Caco-2 (cell line): ENCODE results near the gene SYNGR3. TPM values are rescaled to one million over a fixed set of nuclear protein-coding genes. Genes with fewer than 3 reads are reported as not detected.

Experiments used
- BruUV-seq: library from RNA; stranded (reverse); fragments of 400-500 nt; replicated peaks from 2 replicates; lab custom pipeline; 2021; lab: Mats Ljungman, UMichigan
- CTCF ChIA-PET: fragments of 300-600 bp; sonication (Branson Sonifier 250); formaldehyde crosslinking; loops from one replicate; lab custom pipeline; 2022; ENCODE audit warnings: antibody characterized with exemption; lab: Charles Lee
- POLR2A ChIA-PET: fragments of 300-600 bp; sonication (Branson Sonifier 250); formaldehyde crosslinking; loops from one replicate; lab custom pipeline; 2022; ENCODE audit warnings: antibody characterized with exemption; lab: Charles Lee
- DNase-seq, 2 experiments: peaks; one replicate each; pipeline versions ENCODE4 v3.0.0 to v3.0.0-alpha.2; 2020 to 2022
- H3K27me3 ChIP-seq: replicated peaks from 2 replicates; pipeline ENCODE4 v1.6.0; 2011; ENCODE audit warnings: low read length; ENCODE audit not compliant: control insufficient read depth, insufficient read depth
- H3K36me3 ChIP-seq: 2 replicates; pipeline ENCODE4 v1.5.1; 2011; ENCODE audit warnings: low read length; ENCODE audit not compliant: control insufficient read depth, insufficient read depth
- H3K4me1 ChIP-seq: fragments of 250-450 bp; sonication (Bioruptor Pico); 2 replicates; pipeline ENCODE4 v1.5.1; 2020; ENCODE audit warnings: mild to moderate bottlenecking
- H3K4me3 ChIP-seq: 2 replicates; pipeline ENCODE4 v1.5.1; 2011; ENCODE audit warnings: low read depth, mild to moderate bottlenecking, control low read depth, low read length
- H3K9me3 ChIP-seq: fragments of 250-450 bp; sonication (Bioruptor Pico); 2 replicates; pipeline ENCODE4 v1.5.1; 2020; ENCODE audit warnings: mild to moderate bottlenecking, moderate library complexity
- H3K27ac Mint-ChIP-seq: one replicate; pipeline ENCODE4 v1.8.0; 2022; ENCODE audit warnings: mixed read lengths; ENCODE audit not compliant: unreplicated experiment
- H3K27me3 Mint-ChIP-seq: one replicate; pipeline ENCODE4 v1.8.0; 2022; ENCODE audit warnings: mixed read lengths; ENCODE audit not compliant: insufficient read depth, unreplicated experiment
- H3K36me3 Mint-ChIP-seq: one replicate; pipeline ENCODE4 v1.8.0; 2022; ENCODE audit warnings: mild to moderate bottlenecking, mixed read lengths; ENCODE audit not compliant: insufficient read depth, unreplicated experiment
- H3K4me1 Mint-ChIP-seq: one replicate; pipeline ENCODE4 v1.8.0; 2022; ENCODE audit warnings: low read depth, mixed read lengths; ENCODE audit not compliant: unreplicated experiment
- H3K4me3 Mint-ChIP-seq: one replicate; pipeline ENCODE4 v1.8.0; 2022; ENCODE audit warnings: mild to moderate bottlenecking, moderate library complexity, mixed read lengths; ENCODE audit not compliant: unreplicated experiment
- H3K9me3 Mint-ChIP-seq: one replicate; pipeline ENCODE4 v1.8.0; 2022; ENCODE audit warnings: mixed read lengths; ENCODE audit not compliant: unreplicated experiment
- intact Hi-C: fragments of 100-400 bp; cut with micrococcal nuclease; formaldehyde crosslinking; loops from one replicate; pipeline ENCODE4 v1.10.0; 2022; ENCODE audit not compliant: unreplicated experiment
- total RNA-seq: library from RNA; stranded (reverse); gene quantifications from 2 replicates; pipeline ENCODE4 v1.2.3, GENCODE V29; 2022
- TF ChIP-seq, protein P1 (sequence below), 2 experiments: fragments of 200-600 bp in 1 of 2; IDR thresholded peaks; 1 replicate in 1 of 2; 2 replicates in 1 of 2; pipeline versions ENCODE4 v1.5.1 to v1.8.0; 2011 to 2022; ENCODE audit warnings: antibody characterized with exemption in 1 of 2, control low read depth in 1 of 2, inconsistent platforms in 1 of 2, low read depth in 1 of 2, low read length in 1 of 2, mild to moderate bottlenecking in 1 of 2, moderate library complexity in 1 of 2; ENCODE audit not compliant: insufficient read depth in 1 of 2, severe bottlenecking in 1 of 2, unreplicated experiment in 1 of 2

The SYNGR3 gene
- total RNA-seq, 1 experiment from 2014 or later = 2.9 TPM

- Mint-ChIP-seq H3K27ac (peak within 1 kb of the TSS; percentile 87), H3K4me1 (peaks cover 22% of the 10 kb centered on the region), H3K36me3 (peaks cover 54% of the 10 kb centered on the region), H3K4me3 (peak within 1 kb of the TSS; percentile 89), H3K9me3 (no peaks in the 10 kb centered on the region), H3K27me3 (no peaks in the 10 kb centered on the region)
- BruUV-seq = no TSS peak
- DNase-seq = peak; percentile 92 to 96
- H3K4me3 ChIP-seq = peak within 1 kb of the TSS; percentile 76
- peaks cover 17% of the 10 kb centered on the region for H3K4me1 ChIP-seq
- no peaks in the 10 kb centered on the region for H3K27me3 ChIP-seq
- CTCF ChIA-PET = interaction anchor here (1.2 kb wide), 1 partner anchor 18 kb away, joined by 3 read pairs; no protein-coding TSS in a partner anchor
- TF ChIP-seq, protein P1, sequence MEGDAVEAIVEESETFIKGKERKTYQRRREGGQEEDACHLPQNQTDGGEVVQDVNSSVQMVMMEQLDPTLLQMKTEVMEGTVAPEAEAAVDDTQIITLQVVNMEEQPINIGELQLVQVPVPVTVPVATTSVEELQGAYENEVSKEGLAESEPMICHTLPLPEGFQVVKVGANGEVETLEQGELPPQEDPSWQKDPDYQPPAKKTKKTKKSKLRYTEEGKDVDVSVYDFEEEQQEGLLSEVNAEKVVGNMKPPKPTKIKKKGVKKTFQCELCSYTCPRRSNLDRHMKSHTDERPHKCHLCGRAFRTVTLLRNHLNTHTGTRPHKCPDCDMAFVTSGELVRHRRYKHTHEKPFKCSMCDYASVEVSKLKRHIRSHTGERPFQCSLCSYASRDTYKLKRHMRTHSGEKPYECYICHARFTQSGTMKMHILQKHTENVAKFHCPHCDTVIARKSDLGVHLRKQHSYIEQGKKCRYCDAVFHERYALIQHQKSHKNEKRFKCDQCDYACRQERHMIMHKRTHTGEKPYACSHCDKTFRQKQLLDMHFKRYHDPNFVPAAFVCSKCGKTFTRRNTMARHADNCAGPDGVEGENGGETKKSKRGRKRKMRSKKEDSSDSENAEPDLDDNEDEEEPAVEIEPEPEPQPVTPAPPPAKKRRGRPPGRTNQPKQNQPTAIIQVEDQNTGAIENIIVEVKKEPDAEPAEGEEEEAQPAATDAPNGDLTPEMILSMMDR (IDR thresholded peaks at IDR 0.05; ENCODE audit: insufficient read depth in 1 of 2, low read depth in 1 of 2, low read length in 1 of 2, severe bottlenecking in 1 of 2, unreplicated experiment in 1 of 2) = peak; percentile 46 to 49
- peaks cover 8% of the 10 kb centered on the region for H3K36me3 ChIP-seq
- H3K9me3 ChIP-seq = no peaks in the 10 kb centered on the region
- intact Hi-C loops = no loop called here
- POLR2A ChIA-PET = no interaction called here
Observed at GRCh38 chr16:1959269-1960039, 30.3 kb upstream of the SYNGR3 start, which contains the start of gene NDUFB10. NDUFB10 (plus strand) TSS chr16:1959538; CDS start chr16:1959625, 87 bp downstream.

DNA sequence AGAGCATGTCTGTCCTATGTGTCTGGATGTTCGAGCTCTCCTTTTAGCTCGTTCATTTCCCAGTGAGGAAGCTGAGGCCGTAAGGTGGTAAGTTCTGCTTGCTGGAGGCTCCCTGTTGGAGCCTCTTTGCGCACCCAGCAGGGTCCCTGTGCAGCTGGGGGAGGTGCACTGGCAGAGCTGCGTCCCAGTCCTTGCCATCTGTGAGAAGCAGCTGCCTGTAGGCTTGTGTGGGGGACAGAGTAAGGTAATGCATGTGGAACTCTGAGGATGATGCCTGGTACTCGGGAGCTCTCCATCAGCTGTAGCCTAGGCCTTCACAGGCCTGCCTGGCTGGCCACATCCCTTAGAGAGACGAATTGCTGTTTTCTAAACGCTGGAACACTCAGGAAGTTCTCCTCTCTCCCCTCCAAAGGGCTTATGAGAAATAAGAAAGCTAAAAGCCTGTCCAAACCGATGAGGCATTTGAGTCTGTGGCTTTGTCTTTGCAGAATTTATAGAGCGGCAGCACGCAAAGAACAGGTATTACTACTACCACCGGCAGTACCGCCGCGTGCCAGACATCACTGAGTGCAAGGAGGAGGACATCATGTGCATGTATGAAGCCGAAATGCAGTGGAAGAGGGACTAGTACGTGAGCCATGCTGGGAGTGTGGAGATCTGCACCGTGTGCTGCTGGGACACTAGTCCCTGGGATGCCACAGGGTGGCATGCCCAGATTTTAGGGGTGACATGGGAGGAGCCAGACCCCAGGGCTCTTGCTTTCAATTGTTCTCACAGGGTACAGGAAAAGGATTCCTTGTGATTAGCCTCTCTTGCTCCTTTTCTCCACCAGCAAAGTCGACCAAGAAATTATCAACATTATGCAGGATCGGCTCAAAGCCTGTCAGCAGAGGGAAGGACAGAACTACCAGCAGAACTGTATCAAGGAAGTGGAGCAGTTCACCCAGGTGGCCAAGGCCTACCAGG is 28.8 kb upstream of the SYNGR3 start:
- Histone ChIP-seq H3K27me3 (no peaks in the 10 kb centered on the region), H3K9me3 (no peaks in the 10 kb centered on the region), H3K4me3 (peak overlapping the region; percentile 76), H3K36me3 (peaks cover 8% of the 10 kb centered on the region), H3K4me1 (peaks cover 17% of the 10 kb centered on the region)
- H3K4me3 Mint-ChIP-seq = peak overlapping the region; percentile 89
- H3K36me3 Mint-ChIP-seq = peaks cover 69% of the 10 kb centered on the region
- TSS peak; percentile 23 for BruUV-seq
- intact Hi-C loops = no loop called here
- ChIA-PET CTCF (no interaction called here), POLR2A (interaction anchor here (0.6 to 1.3 kb wide), 5 partner anchors 11 to 195 kb away, joined by 3 to 7 read pairs (median 3); partner anchors contain the start of genes MSRB1, NUBP2, SPSB3 and TRAF7)
- DNase-seq = peak; percentile 43 to 70
- no peaks in the 10 kb centered on the region for H3K9me3 Mint-ChIP-seq
- peak overlapping the region; percentile 87 for H3K27ac Mint-ChIP-seq
- peaks cover 22% of the 10 kb centered on the region for H3K4me1 Mint-ChIP-seq
- TF ChIP-seq, protein P1 (IDR thresholded peaks at IDR 0.05; ENCODE audit: insufficient read depth in 1 of 2, low read depth in 1 of 2, low read length in 1 of 2, severe bottlenecking in 1 of 2, unreplicated experiment in 1 of 2) = no peak
- no peaks in the 10 kb centered on the region for H3K27me3 Mint-ChIP-seq

GRCh38 chr16:1961651-1962067 is 28.1 kb upstream of the SYNGR3 start:
- DNase-seq = no peak
- peaks cover 69% of the 10 kb centered on the region for H3K36me3 Mint-ChIP-seq
- no peaks in the 10 kb centered on the region for H3K9me3 ChIP-seq
- no peak overlapping the region for H3K4me3 ChIP-seq
- ChIA-PET POLR2A (interaction anchor here (1.3 kb wide), 1 partner anchor 179 kb away, joined by 3 read pairs; the partner anchor contains the start of genes NUBP2 and SPSB3), CTCF (no interaction called here)
- TF ChIP-seq, protein P1 (IDR thresholded peaks at IDR 0.05; ENCODE audit: insufficient read depth in 1 of 2, low read depth in 1 of 2, low read length in 1 of 2, severe bottlenecking in 1 of 2, unreplicated experiment in 1 of 2) = no peak
- BruUV-seq = no TSS peak
- peaks cover 17% of the 10 kb centered on the region for H3K4me1 ChIP-seq
- peaks cover 22% of the 10 kb centered on the region for H3K4me1 Mint-ChIP-seq
- no peaks in the 10 kb centered on the region for H3K27me3 Mint-ChIP-seq
- no peaks in the 10 kb centered on the region for H3K27me3 ChIP-seq
- H3K4me3 Mint-ChIP-seq = peak overlapping the region; percentile 89
- H3K36me3 ChIP-seq = peaks cover 8% of the 10 kb centered on the region
- no peak overlapping the region for H3K27ac Mint-ChIP-seq
- no peaks in the 10 kb centered on the region for H3K9me3 Mint-ChIP-seq
- intact Hi-C loops = no loop called here
